HG03469 (cell line): ENCODE results near the gene DDI2.
"Not testable (repeated sequence)": the region's sequence is repeated elsewhere in the genome, so short reads cannot be mapped to it uniquely, and the experiment has no call there.

Experiments
- ATAC-seq: cut with Tn5 transposase; IDR thresholded peaks from one replicate; pipeline ENCODE4 v1.9.1; 2021; ENCODE audit warnings: mild to moderate bottlenecking, moderate library complexity, moderate number of reproducible peaks; ENCODE audit not compliant: unreplicated experiment

Gene DDI2

GRCh38 chr1:15633756-15634420 is 16.6 kb downstream of the DDI2 start:
- ATAC-seq, result no peak

GRCh38 chr1:15636436-15636835 is 19.2 kb downstream of the DDI2 start:
- ATAC-seq, result no peak

GRCh38 chr1:15637826-15638225 is 20.6 kb downstream of the DDI2 start:
- no peak for ATAC-seq

GRCh38 chr1:15639262-15639661 is 22.0 kb downstream of the DDI2 start:
- no peak for ATAC-seq

- ATAC-seq, result no peak
These were observed 22.7 kb downstream of the DDI2 start for GRCh38 chr1:15639931-15640330.

- ATAC-seq, result no peak
These were observed 23.4 kb downstream of the DDI2 start for GRCh38 chr1:15640667-15641066.

GRCh38 chr1:15649937-15650336 is 32.7 kb downstream of the DDI2 start:
- no peak for ATAC-seq

GRCh38 chr1:15650433-15650832 is 33.2 kb downstream of the DDI2 start:
- ATAC-seq, result no peak

GRCh38 chr1:15652130-15652529 is 34.9 kb downstream of the DDI2 start:
- ATAC-seq, result not testable (repeated sequence)

- ATAC-seq, result no peak
These were observed 36.9 kb downstream of the DDI2 start for GRCh38 chr1:15654091-15654690.

- no peak for ATAC-seq
These were observed 39.2 kb downstream of the DDI2 start for GRCh38 chr1:15656464-15656863.

GRCh38 chr1:15657021-15657420 is 39.8 kb downstream of the DDI2 start:
- ATAC-seq, result no peak

GRCh38 chr1:15660151-15660550 is 42.9 kb downstream of the DDI2 start:
- ATAC-seq, result no peak

- ATAC-seq, result no peak
These were observed 45.2 kb downstream of the DDI2 start for GRCh38 chr1:15662477-15662876.

GRCh38 chr1:15663925-15664324 is 46.7 kb downstream of the DDI2 start:
- ATAC-seq, result no peak

GRCh38 chr1:15667362-15667761 is 50.1 kb downstream of the DDI2 start:
- no peak for ATAC-seq

- no peak for ATAC-seq
These were observed 51.0 kb downstream of the DDI2 start for GRCh38 chr1:15668089-15668754.

GRCh38 chr1:15669074-15669473 is 51.8 kb downstream of the DDI2 start:
- ATAC-seq, result no peak

- ATAC-seq, result no peak
These were observed 52.6 kb downstream of the DDI2 start for GRCh38 chr1:15669864-15670263.

GRCh38 chr1:15671430-15671829 is 54.2 kb downstream of the DDI2 start:
- no peak for ATAC-seq

- ATAC-seq, result no peak
These were observed 57.3 kb downstream of the DDI2 start for GRCh38 chr1:15674386-15675159.

- ATAC-seq, result no peak
These were observed 58.8 kb downstream of the DDI2 start for GRCh38 chr1:15676010-15676409.
